Measurements from ENCODE around the gene IWS1.

IWS1 gene

DNA sequence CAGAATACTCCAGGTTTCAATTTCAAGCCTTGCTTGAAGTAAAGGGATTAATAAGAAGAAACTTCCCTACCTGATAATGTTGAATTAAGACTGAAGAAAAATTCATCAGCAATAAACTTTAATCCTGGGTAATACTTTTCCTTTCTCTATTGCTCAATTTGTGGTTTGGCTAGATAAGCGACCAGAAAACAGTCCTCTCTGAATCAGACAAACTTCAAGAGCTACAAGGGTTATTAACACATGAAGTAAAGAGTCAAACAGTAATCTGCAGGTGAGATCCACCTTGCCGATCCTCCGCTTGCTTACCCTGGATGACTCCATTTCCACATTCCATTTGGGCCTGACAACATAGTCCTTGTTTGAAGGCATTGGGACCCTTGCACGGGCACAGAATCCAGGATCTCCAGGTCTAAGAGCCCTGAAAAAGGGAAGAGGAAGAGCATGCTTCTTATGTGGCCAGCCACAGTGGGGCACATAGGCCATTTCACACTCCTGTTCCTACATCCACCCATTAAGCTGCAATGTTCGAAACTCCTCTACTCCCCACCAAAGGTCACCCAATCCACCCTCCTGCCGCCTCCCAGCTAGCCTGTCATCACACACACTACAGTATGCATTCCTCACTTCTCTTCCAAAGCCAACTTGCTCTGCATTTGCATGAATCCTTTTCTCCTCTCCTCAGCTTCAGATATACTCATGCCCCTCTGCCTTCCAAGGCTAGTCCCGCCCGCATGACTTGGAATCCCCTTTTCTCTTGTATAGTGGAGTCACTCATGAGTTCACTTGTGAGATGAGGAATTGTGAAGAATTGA, 39.8 kb downstream of the IWS1 start:
- DNase-seq (ENCODE audit: low read depth), result no peak

DNA sequence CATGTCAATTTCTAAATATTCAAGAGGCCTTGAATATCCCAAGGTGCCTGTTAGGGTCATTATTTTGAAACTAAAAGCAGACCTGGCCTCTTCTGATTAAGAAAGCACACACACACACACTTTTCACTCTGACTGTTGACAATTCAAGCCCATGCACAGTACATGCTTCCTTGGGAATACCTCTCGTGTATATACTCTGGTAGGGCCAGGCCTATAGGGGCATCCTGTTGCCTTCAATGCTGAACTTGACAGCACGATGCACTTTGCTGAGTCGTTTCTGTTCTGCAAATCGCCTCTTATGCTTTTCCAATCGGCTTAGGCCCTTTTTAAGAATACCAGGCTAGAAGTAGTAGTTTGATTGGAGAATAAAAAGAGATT, 40.6 kb downstream of the IWS1 start:
- no peak for DNase-seq (ENCODE audit: low read depth)

DNA sequence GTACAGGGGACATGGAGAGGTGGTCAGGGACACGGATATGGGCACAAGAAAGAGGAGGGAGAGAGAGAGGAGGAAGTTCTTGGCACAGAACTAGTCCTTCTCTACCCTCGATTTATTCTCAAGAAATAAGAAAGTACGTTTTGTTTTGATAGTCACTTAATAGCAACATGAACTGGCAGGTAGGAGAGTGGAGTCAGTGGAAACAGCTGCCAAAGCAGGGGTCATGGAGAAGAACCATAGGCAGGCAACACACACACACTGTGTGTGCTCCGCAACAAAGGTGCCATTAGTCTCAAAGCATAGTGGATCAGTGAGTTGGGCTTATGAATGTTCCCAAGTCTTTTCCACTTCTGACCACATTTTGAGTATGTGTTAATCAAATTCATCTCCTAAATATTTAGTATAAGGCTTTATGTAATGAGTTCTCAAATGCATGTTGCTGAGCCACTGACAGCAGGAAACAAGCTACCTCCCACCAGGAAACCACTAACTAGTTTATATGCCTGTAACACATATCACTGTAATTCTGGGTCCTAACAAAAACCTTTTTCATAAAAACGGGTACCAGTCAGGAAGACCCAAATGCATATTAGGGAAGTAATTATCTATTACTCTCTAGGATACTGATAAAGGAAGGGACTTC, 41.1 kb downstream of the IWS1 start:
- no peak for DNase-seq (ENCODE audit: low read depth)

DNA sequence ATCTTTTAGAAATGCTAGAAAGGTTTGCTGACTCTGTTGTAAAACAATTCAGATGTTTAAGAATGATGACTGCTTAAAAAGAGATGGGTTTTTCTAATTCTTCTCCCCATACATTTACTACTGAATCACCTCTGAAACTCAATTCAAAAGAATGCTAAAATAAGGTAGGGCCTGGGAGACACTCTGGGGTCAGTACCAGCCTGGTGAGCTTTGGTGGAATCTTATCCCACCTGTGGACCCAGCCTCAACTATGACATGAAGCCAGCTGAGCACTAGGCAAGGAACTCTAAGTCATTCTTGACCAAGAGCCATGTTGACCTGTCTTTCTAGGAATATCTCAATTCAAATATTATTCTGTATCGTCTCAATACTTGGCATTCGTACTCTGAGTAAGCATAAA, 44.3 kb downstream of the IWS1 start:
- no peak for DNase-seq (ENCODE audit: low read depth)

DNA sequence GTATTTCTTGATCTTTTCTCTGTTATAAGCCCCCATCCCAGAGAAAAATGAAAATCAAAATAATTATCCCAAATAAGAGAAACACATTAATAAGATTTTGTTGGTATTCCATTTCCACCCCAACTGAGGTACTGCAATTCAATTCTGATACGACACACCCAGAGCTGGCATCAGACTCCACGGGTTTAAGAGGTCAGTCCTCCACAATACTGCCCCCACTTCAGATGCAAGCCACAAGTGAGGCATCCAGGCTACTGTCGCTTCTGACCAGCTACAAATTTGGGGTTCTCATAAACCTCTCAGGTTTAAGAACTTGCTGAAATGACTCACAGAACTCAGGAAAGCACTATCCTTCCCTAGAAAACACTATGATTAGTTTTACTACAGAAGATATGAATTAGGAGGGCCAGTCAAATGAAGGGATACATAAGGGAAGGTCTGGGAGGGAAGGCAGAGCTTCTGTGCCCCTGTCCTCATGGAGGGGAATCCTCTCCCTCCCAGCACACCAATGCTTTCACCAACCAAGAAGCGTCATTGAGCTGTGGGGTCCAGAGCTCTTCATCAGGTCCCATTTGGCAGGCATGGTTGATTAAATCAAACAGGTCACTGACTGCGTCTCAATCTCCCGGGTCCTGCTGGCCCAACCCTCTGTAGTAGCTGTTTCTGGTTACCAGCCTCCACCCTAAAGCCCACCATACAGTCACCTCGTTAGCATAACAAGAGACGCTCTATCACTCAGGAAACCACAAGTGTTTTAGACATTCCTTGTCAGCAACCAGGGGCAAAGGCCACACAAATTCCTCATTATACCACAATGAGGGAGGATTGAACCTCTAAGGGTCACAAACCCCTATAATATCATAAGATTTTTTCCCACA, 46.2 kb downstream of the IWS1 start:
- no peak for DNase-seq (ENCODE audit: low read depth)

DNA sequence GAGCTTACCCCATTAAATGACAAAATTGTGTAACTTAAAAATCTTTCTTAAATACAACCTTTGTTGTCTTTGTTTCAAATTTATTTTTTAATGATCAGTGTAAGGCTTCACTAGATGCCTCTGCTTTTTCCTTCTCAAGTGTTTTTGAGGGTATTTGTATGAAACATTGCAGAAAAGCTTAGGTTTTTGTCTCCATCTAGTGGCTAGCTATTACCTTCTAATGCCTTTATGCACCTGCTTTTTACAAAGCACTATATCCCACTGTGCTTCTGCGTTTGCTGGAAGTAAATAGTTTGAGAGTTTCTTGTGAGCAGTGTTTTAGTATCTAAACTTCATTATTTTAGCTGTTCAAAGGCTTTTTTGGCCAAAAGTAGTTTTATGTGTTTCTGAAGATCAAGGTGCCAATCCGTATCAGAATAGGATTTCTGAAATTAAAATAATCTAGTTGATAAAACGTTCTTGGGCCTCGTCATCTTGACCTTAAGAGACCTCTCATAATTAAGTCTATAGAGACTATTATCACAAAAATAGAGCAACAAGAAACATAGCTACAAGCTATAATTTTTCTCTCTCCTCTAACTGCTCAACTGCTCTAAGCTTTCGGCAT, 47.0 kb downstream of the IWS1 start:
- DNase-seq (ENCODE audit: low read depth), result no peak

DNA sequence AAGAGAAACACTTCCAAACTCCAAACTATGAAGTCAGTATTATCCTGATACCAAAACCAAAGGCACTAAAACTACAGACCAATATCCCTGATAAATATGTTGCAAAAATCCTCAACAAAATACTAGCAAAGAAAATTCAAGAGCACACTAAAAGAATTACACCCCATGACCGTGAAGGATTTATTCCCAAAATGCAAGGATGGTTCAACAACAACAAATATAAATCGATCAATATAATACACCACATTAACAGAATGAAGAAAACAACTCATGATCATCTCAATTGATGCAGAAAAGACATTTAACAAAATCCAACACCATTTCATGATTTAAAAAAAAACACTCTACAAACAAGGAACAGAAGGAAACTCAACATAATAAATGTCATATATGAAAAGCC, 50.5 kb downstream of the IWS1 start:
- no peak for DNase-seq (ENCODE audit: low read depth)

DNA sequence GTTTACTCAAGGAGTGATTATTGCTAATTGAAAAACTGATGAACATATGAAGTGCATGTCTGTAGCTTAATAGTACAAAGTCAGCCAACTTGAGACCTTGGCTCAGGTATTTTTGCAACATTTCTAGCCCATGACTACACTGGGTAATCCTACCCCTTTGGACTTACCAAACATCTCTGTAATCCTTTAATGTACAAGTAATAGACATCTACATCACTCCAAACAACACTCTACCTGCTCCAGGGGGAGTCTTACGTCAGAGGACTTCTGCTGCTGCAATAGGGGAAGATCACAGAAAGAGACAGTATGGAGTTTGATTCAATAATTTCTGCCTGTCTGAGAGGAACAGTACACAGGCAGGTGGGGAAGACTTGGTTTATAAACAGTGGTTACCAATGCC, 54.0 kb downstream of the IWS1 start:
- no peak for DNase-seq (ENCODE audit: low read depth)

DNA sequence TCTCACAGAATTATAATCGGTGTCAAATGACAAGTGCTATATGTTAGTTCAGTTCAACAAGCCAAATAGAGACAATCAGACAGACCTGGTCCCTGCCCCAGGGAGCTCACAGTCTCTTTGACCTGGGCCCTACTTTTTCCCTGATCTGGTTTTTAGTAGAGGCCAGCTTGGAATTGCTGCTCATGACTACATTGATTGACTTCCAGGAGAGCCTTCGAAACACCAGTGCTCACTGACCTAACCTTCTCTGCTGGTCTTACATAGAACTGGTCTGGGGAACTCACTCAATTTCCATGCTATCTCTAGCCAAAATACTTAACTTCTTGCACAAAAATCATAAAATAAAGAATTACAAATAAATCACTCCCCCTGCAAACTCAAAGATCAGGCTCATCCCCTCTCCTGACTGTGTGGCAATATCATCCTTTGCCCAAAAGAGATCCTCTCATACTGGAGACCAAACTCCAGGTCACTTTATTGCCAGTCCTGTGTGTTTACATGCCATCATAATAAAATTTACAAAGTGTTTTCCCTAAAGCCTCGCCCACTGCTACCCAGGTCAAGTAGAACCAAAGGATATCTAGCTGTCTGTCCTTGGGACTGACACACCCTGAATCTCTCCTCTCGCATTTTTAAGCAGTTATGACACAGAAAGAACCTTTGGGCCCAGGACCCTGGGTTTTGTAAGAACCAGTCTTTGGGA, 54.9 kb downstream of the IWS1 start:
- no peak for DNase-seq (ENCODE audit: low read depth)

DNA sequence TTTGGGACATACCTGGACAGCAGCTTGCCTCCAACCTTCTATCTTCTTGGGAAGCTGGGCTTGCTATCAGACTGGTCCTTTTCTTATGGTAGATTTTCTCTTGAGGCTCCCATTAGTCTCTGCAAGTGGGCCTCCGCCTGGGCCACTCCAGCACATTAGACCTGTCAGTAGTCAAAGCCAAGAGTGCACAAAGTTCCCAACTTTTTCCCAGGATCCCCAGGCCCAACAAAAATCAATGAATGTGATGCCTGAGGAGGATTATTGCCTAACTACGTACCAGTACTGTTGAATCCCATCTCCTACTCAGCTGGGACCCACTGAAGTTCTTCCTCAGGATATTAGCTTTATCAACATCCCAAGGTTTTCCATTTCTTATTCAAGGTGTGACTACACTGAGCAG, 56.3 kb downstream of the IWS1 start:
- DNase-seq (ENCODE audit: low read depth), result no peak

DNA sequence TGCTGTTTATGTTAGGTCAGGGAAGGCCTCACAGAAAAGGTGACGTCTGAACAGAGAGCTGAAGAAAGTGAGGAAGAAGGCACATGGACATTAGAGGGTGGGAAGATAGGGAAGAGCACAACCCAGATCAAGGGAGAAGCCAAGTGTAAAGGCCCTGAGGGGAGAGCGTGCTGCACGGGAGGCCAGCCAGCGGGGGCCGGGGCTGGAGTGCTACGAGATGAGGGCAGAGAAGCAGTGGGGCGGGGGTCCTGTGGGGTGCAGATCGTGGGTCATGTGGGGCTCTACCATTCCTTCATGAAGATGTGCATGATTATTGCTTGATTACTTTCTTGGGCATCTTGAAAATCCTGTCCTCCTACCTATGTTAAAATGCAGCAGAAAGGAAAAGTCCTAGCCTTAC, 57.2 kb downstream of the IWS1 start:
- DNase-seq (ENCODE audit: low read depth), result no peak

DNA sequence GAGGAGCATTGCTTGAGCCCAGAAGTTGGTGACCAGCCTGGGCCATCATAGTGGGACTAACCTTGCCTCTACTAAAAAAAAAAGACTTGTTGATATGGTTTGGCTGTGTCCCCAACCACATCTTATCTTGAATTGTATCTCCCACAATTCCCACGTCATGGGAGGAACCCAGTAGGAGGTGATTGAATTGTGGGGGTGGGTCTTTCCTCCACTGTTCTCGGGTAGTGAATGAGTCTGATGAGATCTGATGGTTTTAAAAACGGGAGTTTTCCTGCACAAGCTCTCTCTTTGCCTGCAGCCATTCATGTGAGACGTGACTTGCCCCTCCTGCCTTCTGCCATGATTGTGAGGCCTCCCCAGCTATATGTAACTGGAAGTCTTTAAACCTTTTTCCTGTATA, 61.0 kb downstream of the IWS1 start:
- no peak for DNase-seq (ENCODE audit: low read depth)

DNA sequence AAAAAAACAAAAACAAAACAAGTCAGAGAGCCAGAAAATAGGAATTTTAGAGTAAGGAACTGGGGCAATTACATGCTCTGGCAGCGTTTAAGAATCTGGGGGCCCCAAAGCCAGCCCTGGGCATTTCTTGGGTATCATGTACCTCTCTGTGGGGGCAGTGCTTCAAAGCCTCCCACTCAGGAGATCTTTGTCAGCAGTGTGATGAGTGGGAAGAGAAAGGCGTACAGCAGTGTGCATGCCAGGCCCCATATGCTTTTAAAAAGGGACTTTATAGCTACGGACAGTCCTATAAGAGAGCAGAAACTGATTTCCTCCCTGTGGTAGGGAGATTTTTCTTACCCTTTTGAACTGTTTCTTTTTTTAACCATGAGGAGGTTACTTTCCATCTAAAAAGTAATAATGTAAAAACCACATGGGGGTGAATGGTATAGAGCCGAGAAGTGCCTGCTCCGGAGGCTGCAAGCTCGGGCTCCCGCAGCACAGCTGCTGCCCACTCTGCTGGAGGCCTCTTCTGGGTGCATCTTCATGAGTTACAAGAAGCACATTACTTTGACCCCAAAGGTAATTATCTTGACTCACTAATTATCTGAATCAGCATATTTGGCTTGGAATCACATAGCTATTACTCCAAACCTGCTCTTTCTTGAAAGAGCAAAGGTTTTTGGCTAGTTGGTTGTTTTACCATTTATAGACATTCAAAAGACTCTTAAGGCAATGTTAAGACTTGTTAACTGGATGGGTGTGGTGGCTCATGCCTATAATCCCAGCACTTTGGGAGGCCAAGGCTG, 61.6 kb downstream of the IWS1 start:
- DNase-seq (ENCODE audit: low read depth), result peak; percentile 28

DNA sequence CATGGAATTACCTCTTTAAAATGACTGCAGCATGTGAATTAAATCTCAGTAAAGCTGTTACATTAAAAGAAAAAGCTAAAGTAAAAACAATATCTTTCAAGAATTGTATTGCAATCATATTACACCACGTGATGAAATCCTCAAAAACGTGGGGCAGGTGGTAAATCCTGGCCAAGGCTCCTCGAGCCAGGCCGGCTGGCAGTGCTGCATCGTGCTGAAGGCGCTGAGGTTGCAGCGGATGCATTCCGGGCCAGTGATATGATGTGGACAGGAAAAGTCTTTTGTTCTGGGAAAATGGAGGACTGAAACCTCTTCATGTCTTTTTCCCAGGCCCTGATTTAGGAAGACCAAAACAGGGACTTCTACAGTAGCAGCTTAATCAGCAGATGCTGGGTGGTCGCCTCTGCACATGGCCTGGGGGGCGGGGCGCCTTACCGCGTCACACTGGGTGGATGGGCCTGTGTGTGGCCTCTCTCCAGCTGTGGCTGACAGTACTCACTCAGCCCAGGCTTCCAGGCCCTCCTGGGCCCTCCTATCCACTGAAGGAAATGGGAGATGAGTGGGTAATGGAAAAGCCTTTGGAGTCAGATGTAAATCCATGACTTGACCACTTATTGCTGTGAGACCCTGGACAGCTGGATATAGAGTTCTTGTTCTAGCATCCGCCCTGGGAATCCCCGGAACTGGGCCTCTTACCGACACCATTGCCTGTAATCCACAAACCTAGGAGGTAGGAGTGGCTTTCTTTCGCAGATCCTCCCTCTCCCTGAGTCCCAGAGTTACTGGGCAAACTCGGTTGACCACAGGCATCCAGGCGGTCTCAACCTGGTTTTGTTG, 62.9 kb downstream of the IWS1 start:
- no peak for DNase-seq (ENCODE audit: low read depth)

DNA sequence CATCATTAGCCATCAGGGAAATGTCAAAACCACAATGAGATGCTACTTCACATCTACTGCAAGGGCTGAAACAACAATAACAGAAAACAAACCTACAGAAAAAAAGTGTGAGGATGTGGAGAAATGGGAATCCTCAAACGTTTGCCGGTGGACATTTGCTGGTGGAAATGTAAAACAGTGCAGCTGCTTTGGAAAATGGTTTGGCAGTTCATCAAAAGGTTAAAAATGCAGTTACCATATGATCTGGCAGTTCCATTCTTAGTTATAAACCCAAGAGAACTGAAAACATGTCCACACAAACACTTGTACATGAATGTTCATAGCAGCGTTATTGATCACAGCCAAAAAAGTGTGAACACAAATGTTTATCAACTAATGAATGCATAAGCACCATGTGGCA, 63.8 kb downstream of the IWS1 start:
- DNase-seq (ENCODE audit: low read depth), result no peak

DNA sequence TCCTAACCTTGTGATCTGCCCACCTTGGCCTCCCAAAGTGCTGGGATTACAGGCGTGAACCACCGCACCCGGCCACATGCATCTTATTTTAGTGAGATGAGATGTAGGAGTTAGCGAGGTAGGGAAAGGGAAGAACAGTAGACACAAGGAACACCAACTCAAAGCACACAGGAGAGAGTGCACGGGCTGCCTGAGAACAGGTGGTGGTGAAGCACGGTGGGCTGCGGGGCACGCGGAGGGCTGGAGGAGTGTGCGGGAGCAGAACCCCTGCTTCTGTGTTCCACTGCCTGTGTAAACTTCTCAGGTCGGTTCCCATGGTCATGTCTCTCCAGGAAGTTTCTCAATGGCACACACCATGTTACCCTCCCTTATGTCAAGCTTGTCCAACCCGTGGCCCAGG, 69.3 kb downstream of the IWS1 start:
- no peak for DNase-seq (ENCODE audit: low read depth)

DNA sequence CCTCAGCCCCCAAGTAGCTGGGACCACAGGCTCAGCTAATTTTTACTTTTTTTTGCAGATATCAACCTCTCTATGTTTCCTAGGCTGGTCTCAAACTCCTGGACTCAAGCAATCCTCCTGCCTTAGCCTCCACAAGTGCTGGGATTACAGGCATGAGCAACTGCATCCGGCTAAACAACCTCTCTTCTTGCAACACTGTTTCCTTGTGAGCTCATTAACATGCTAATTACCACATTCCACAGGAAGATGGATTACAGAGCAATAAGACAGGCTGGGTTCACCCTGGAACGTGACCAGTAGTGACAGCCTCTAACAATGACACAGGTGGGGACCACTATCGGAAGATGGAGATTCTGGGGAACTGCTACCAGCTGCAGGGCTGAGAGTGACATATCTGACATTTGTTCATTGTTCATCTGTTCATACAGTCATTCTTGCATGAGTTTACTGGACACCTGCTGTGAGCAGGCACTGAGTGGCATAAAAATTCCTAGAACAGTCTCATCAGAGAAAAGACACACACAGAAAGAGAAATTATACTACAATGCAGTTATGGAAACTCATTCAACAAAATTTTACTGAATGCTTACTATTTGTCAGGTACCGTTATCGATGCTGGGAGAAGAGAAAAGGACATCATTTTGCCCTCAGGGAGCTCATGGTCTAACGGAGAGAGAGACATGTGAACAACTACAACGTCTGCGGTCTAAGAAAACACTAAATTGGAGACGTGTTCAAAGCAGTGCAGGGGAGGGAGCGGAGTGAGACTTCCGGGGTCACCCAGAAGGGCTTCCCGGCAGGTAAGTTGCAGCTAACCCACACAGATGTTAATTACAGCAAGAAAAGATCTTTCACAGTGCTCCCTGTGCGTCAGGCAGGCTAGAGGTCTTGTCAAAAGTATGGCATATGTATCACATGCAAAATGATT, 70.5 kb downstream of the IWS1 start:
- no peak for DNase-seq (ENCODE audit: low read depth)

DNA sequence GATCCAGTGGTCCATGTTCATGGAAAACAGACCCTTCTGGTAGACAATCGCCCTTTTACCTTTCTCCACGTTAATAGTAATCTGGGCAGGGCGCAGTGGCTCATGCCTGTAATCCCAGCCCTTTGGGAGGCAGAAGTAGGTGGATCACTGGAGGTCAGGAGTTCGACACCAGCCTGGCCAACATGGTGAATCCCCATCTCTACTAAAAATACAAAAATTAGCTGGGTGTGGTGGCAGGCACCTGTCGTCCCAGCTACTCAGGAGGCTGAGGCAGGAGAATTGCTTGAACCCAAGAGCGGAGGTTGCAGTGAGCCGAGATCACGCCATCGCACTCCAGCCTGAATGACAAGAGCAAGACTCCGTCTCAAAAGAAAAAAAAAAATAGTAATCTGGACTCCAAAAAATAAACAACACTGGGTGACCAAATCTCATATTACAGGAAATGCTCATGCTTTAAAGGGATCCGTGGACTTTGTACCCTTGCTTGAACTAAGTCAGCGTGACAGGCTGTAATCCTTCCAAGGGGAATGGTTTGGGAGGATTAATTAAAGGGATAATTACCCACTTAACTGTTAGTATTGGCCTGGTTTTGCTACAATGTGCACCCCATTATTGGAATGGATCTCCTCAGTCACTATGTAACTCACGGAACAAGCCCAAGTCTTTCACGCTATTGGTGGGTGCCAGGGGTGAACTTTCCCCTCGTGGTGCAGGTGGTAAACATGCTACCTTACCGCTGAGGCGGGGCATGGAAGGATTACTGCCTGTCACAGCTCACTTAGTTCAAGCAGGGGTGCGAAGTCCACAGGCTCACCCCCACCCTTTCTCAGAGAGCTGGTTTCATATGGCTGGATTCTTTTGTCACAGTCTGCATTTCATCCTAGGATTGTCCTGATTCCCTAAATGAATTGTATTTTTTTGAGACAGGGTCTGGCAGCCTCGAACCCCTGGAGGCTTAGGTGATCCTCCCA, 71.4 kb downstream of the IWS1 start:
- no peak for DNase-seq (ENCODE audit: low read depth)

Data from stimulated activated CD4-positive, alpha-beta T cell treated with anti-CD3 and anti-CD28 coated beads, Interleukin-2, amount 100 ng/mL, for 4 hours (primary cell).